Astrocyte (in vitro differentiated cells and primary cell): ENCODE data around the gene KBTBD12.

Source experiments
- EZH2 ChIP-seq: IDR thresholded peaks from 2 replicates; pipeline ENCODE4 v1.6.1; 2012; ENCODE audit warnings: mild to moderate bottlenecking, low read length, inconsistent platforms; ENCODE audit not compliant: insufficient read depth
- TF ChIP-seq, protein P1 (sequence below): IDR thresholded peaks from 2 replicates; pipeline ENCODE4 v1.5.1; 2011; ENCODE audit warnings: low read depth, mild to moderate bottlenecking, inconsistent platforms, low read length, moderate library complexity; ENCODE audit not compliant: insufficient read depth

DNA sequence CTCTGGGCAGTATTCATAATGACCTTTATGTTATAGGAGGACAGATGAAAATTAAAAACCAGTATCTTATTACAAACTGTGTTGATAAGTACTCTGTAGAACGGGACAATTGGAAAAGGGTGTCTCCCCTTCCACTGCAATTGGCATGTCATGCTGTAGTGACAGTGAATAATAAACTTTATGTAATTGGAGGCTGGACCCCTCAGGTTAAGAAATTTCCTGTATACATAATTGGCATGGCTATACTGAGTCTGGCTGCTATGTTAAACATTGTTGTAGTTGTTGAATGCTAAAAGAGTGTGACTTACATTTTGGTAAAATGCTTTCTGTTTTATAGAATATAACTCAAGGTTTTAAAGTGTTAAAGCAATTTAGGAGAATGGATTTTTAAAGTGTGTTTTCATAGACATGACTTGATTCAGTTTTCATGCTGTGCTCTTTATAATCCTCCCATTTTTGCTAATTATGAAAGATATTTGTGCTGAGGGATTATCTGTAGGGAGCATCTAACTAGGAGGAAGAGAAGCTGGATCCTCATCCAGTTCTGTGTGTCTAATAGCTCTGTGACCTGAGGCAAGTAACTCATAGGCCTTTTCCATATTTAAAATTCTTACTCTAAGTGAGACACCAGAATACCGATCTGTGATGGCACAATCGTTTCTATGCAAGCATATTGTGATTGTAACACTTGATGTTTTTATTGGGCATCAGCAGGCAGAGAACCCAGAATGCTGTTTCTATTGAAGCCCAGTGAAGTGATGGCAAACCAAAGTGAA is 13.0 kb downstream of the KBTBD12 start:
- TF ChIP-seq, protein P1, sequence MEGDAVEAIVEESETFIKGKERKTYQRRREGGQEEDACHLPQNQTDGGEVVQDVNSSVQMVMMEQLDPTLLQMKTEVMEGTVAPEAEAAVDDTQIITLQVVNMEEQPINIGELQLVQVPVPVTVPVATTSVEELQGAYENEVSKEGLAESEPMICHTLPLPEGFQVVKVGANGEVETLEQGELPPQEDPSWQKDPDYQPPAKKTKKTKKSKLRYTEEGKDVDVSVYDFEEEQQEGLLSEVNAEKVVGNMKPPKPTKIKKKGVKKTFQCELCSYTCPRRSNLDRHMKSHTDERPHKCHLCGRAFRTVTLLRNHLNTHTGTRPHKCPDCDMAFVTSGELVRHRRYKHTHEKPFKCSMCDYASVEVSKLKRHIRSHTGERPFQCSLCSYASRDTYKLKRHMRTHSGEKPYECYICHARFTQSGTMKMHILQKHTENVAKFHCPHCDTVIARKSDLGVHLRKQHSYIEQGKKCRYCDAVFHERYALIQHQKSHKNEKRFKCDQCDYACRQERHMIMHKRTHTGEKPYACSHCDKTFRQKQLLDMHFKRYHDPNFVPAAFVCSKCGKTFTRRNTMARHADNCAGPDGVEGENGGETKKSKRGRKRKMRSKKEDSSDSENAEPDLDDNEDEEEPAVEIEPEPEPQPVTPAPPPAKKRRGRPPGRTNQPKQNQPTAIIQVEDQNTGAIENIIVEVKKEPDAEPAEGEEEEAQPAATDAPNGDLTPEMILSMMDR, result no peak
- TF ChIP-seq EZH2, result no peak
